ENCODE data around the gene MPPED2. TPM values are rescaled to one million over a fixed set of nuclear protein-coding genes. Genes with fewer than 3 reads are reported as not detected.

Gene MPPED2
- total RNA-seq, 4 donors from 2014 or later = 2.2 to 4.6 (median 3.3) TPM

DNA sequence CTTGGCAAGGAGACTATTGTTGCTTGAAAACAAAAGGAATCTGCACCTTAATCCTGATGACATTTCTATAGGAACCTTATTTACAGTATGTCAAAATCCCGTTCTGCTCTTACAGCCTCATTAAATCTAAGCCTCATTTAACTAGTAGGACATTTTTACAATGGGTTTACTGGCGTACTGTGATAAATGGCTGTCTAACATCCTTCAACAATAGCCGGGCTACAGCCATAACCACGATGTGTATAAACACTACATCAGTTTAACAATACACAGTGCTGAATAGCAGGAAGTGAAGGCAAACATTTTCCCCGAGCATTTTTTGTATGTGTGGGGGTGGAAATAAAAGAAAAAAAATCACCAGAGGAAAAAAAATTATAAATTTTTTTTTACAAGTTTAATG, 132.0 kb downstream of the MPPED2 start:
- intact Hi-C loops (cut with DNase I) = no loop called here
- no peaks in the 10 kb centered on the region for H3K27me3 ChIP-seq
- H3K9me3 ChIP-seq = no peaks in the 10 kb centered on the region
- H3K4me3 ChIP-seq = no peak overlapping the region
- H3K36me3 ChIP-seq = no peaks in the 10 kb centered on the region
- TF ChIP-seq POLR2AphosphoS5 (IDR thresholded peaks at IDR 0.05) (no peak), CTCF (IDR thresholded peaks at IDR 0.05) (no peak), POLR2A (IDR thresholded peaks at IDR 0.05; ENCODE audit: low read depth) (no peak), EP300 (IDR thresholded peaks at IDR 0.05) (no peak)
- peaks cover 22 to 33% (median 28%) of the 10 kb centered on the region in 4 donors for H3K4me1 ChIP-seq
- DNase-seq (ENCODE audit: extremely low spot score) = no peak
- WGBS = 27% methylated on average over 5 of the region's 5 CpGs
- H3K27ac ChIP-seq (replicated peaks in 1 of 4) = no peak overlapping the region

DNA sequence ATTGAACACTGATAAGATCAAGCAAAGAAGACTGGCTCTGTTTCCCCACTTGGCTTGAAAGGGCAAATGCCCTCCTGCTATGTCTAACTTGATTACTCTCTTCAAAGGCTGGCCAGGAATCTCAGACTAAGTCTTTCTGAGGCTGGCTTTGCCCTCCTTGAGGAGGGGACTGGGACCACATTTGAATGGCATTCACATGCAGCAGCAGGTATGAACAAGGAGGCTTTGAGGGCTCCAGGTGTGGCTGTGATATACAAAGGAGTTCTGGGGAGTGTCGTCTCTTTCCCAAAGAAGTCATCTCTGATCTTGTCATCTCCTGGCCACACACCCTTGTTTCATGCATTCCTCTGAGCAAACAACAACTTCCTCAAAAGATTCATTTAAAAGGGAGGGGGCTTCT, 132.4 kb downstream of the MPPED2 start:
- intact Hi-C loops (cut with DNase I) = no loop called here
- 100% methylated on average over 1 of the region's 1 CpG for WGBS
- H3K4me1 ChIP-seq = peaks cover 22 to 33% (median 28%) of the 10 kb centered on the region in 4 donors
- no peak overlapping the region for H3K4me3 ChIP-seq
- H3K27ac ChIP-seq (replicated peaks in 1 of 4) = no peak overlapping the region
- H3K27me3 ChIP-seq = no peaks in the 10 kb centered on the region
- DNase-seq (ENCODE audit: extremely low spot score) = no peak
- TF ChIP-seq POLR2A (IDR thresholded peaks at IDR 0.05; ENCODE audit: low read depth) (no peak), EP300 (IDR thresholded peaks at IDR 0.05) (no peak), CTCF (IDR thresholded peaks at IDR 0.05) (no peak), POLR2AphosphoS5 (IDR thresholded peaks at IDR 0.05) (no peak)
- H3K9me3 ChIP-seq = no peaks in the 10 kb centered on the region
- H3K36me3 ChIP-seq = no peaks in the 10 kb centered on the region

DNA sequence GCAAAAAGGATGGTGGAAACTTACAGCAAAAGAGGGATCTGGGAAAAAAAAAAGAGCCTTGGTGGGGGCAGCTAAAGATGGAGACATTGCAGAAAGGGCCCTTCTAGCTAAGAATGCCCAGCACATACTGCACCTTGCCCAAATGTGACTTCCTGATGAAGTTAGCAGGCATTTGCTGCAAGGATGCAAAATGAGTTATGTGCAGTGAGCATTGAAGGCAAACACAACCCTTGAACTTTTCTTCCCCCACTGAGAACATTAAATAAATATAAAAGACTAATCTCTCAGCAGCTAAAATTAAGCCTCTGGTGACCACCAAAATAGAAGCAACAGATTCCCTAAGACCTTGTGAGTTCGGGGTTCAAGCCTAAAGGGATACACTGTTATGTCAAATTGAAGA, 133.3 kb downstream of the MPPED2 start:
- no peak overlapping the region for H3K4me3 ChIP-seq
- no peaks in the 10 kb centered on the region for H3K36me3 ChIP-seq
- no peak for DNase-seq (ENCODE audit: extremely low spot score)
- intact Hi-C loops (cut with DNase I) = no loop called here
- TF ChIP-seq EP300 (IDR thresholded peaks at IDR 0.05) (no peak), CTCF (IDR thresholded peaks at IDR 0.05) (no peak), POLR2AphosphoS5 (IDR thresholded peaks at IDR 0.05) (no peak), POLR2A (IDR thresholded peaks at IDR 0.05; ENCODE audit: low read depth) (no peak)
- H3K4me1 ChIP-seq = peaks cover 22 to 33% (median 28%) of the 10 kb centered on the region in 4 donors
- no peak overlapping the region for H3K27ac ChIP-seq (replicated peaks in 1 of 4)
- no peaks in the 10 kb centered on the region for H3K9me3 ChIP-seq
- H3K27me3 ChIP-seq = no peaks in the 10 kb centered on the region
- 85% methylated on average over 1 of the region's 1 CpG for WGBS

DNA sequence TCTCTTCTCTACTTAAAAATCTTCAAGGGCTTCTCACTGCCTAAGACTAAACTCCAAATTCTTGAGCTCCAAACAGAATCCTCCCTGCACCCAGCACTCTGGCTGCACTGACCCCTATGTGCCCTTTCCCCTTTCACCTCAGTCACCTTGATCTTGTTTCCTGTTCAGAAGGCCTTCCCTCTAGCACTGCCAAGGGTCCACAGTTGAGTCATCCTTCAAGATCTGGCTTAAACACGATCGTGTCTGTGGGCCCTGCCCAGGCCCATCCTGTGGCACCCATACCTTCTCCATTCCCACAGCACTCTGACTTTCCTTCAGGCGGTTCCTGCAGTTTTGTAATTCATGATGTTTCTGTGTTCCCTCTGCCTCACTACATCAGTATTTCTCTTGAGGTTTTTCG, 134.0 kb downstream of the MPPED2 start:
- Histone ChIP-seq H3K27me3 (no peaks in the 10 kb centered on the region), H3K9me3 (no peaks in the 10 kb centered on the region), H3K36me3 (no peaks in the 10 kb centered on the region), H3K4me1 (peaks cover 22 to 33% (median 28%) of the 10 kb centered on the region in 4 donors), H3K27ac (replicated peaks in 1 of 4) (no peak overlapping the region), H3K4me3 (no peak overlapping the region)
- intact Hi-C loops (cut with DNase I) = no loop called here
- WGBS = 51% methylated on average over 4 of the region's 4 CpGs
- TF ChIP-seq POLR2A (IDR thresholded peaks at IDR 0.05; ENCODE audit: low read depth) (no peak), POLR2AphosphoS5 (IDR thresholded peaks at IDR 0.05) (no peak), EP300 (IDR thresholded peaks at IDR 0.05) (no peak), CTCF (IDR thresholded peaks at IDR 0.05) (no peak)
- no peak for DNase-seq (ENCODE audit: extremely low spot score)

DNA sequence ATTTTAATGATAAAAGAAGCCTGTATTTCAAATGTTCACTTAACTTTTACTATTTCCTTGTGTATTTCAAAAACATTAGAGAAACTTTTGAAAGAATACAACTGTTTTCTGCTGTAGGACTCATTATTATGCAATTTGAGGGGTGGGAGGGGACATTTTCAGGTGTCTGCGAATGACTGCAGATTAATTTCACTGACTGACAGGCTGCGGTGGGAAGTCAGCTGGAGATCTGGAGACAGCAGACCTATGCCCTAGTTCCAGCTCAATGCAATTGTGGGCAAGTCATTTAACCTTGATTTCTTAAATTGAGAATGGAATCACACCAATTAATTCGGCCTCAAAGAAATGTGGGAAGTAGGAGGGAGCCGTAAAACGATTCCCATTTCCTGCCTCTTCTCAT, 134.5 kb downstream of the MPPED2 start:
- Histone ChIP-seq H3K27ac (replicated peaks in 1 of 4) (no peak overlapping the region), H3K4me1 (peaks cover 22 to 33% (median 26%) of the 10 kb centered on the region in 4 donors), H3K36me3 (no peaks in the 10 kb centered on the region), H3K9me3 (no peaks in the 10 kb centered on the region), H3K27me3 (no peaks in the 10 kb centered on the region), H3K4me3 (no peak overlapping the region)
- 73% methylated on average over 5 of the region's 5 CpGs for WGBS
- TF ChIP-seq EP300 (IDR thresholded peaks at IDR 0.05) = no peak
- TF ChIP-seq POLR2A (IDR thresholded peaks at IDR 0.05; ENCODE audit: low read depth) = no peak
- intact Hi-C loops (cut with DNase I) = no loop called here
- peak; percentile 37 for DNase-seq (ENCODE audit: extremely low spot score)

Measured in esophagus muscularis mucosa (tissue), 4 donors.